HG03565 (cell line): ENCODE data around the gene ABR.
"Not testable (repeated sequence)": the region's sequence is repeated elsewhere in the genome, so short reads cannot be mapped to it uniquely, and the experiment has no call there.

Experiments used
- ATAC-seq: cut with Tn5 transposase; IDR thresholded peaks from one replicate; pipeline ENCODE4 v1.9.1; 2021; ENCODE audit warnings: mild to moderate bottlenecking, moderate library complexity; ENCODE audit not compliant: unreplicated experiment

Gene ABR

GRCh38 chr17:973053-973452, 206.7 kb downstream of the ABR start:
- ATAC-seq = no peak

GRCh38 chr17:971861-972260, 207.9 kb downstream of the ABR start:
- ATAC-seq = not testable (repeated sequence)

- no peak for ATAC-seq
These were observed 209.4 kb downstream of the ABR start for GRCh38 chr17:970364-970763.

- ATAC-seq = no peak
These were observed 209.9 kb downstream of the ABR start for GRCh38 chr17:969811-970355.

GRCh38 chr17:968812-969730, 210.7 kb downstream of the ABR start:
- no peak for ATAC-seq

- no peak for ATAC-seq
These were observed 212.7 kb downstream of the ABR start for GRCh38 chr17:967122-967521.

GRCh38 chr17:965311-965989, 214.3 kb downstream of the ABR start:
- ATAC-seq = no peak

- no peak for ATAC-seq
These were observed 214.9 kb downstream of the ABR start for GRCh38 chr17:964876-965275.

GRCh38 chr17:962670-963069, 217.1 kb downstream of the ABR start:
- no peak for ATAC-seq

- ATAC-seq = no peak
These were observed 217.6 kb downstream of the ABR start for GRCh38 chr17:962166-962565.

- no peak for ATAC-seq
These were observed 220.9 kb downstream of the ABR start for GRCh38 chr17:958712-959451.

GRCh38 chr17:957856-958421, 221.8 kb downstream of the ABR start:
- ATAC-seq = no peak

GRCh38 chr17:956905-957304, 222.9 kb downstream of the ABR start:
- ATAC-seq = no peak

- no peak for ATAC-seq
These were observed 225.2 kb downstream of the ABR start for GRCh38 chr17:954431-955164.

- ATAC-seq = no peak
These were observed 226.0 kb downstream of the ABR start for GRCh38 chr17:953767-954166.
